IMR-90 (cell line): ENCODE results near the gene TXNDC5. TPM values are rescaled to one million over a fixed set of nuclear protein-coding genes. Genes with fewer than 3 reads are reported as not detected.

ENCODE experiments used
- ATAC-seq: fragments of 200-7000 bp; cut with Tn5 transposase; 2 replicates; pipeline ENCODE4 v1.9.1; 2020; ENCODE audit warnings: low read depth, mild to moderate bottlenecking, moderate library complexity
- BruUV-seq: library from RNA; stranded (reverse); fragments of 400-500 nt; replicated peaks from 2 replicates; lab custom pipeline; 2021; lab: Mats Ljungman, UMichigan
- CTCF ChIA-PET: fragments of 300-600 bp; formaldehyde crosslinking; extraction: SDS; loops from one replicate; lab custom pipeline; 2021; ENCODE audit warnings: antibody characterized with exemption; lab: Yijun Ruan, JAX
- POLR2A ChIA-PET: fragments of 300-600 bp; sonication (Branson Sonifier 250); formaldehyde crosslinking; loops from one replicate; lab custom pipeline; 2022; ENCODE audit warnings: antibody characterized with exemption; ENCODE audit not compliant: unreplicated experiment; lab: Charles Lee
- DNase-seq: peaks from one replicate; pipeline ENCODE4 v3.0.0; 2013
- H2AFZ ChIP-seq: replicated peaks from 2 replicates; pipeline ENCODE3; 2013; ENCODE audit warnings: low read length, mild to moderate bottlenecking; ENCODE audit not compliant: poor library complexity
- H2AK5ac ChIP-seq: 2 replicates; pipeline ENCODE4 v1.6.1; 2013; ENCODE audit warnings: low read depth, low read length, inconsistent platforms
- H2AK9ac ChIP-seq: replicated peaks from 2 replicates; pipeline ENCODE3; 2013; ENCODE audit warnings: mild to moderate bottlenecking, low read depth, low read length, moderate library complexity; ENCODE audit not compliant: poor library complexity
- H2BK120ac ChIP-seq: 2 replicates; pipeline ENCODE4 v1.6.1; 2013; ENCODE audit warnings: low read depth, low read length, inconsistent platforms
- H2BK15ac ChIP-seq: 3 replicates; pipeline ENCODE4 v1.6.1; 2013; ENCODE audit warnings: low read depth, low read length, inconsistent platforms
- H2BK20ac ChIP-seq: 2 replicates; pipeline ENCODE4 v1.6.1; 2013; ENCODE audit warnings: low read depth, mild to moderate bottlenecking, inconsistent platforms, low read length, moderate library complexity
- H2BK5ac ChIP-seq: 2 replicates; pipeline ENCODE4 v1.6.1; 2013; ENCODE audit warnings: mild to moderate bottlenecking, low read depth, low read length, inconsistent platforms; ENCODE audit not compliant: poor library complexity, severe bottlenecking
- H3K14ac ChIP-seq: replicated peaks from 2 replicates; pipeline ENCODE4 v1.6.1; 2013; ENCODE audit warnings: low read depth, low read length, inconsistent platforms
- H3K18ac ChIP-seq: 2 replicates; pipeline ENCODE4 v1.6.1; 2013; ENCODE audit warnings: low read depth, low read length, control low read depth
- H3K23ac ChIP-seq: 2 replicates; pipeline ENCODE4 v1.6.1; 2013; ENCODE audit warnings: low read depth, low read length, inconsistent platforms
- H3K27ac ChIP-seq: 2 replicates; pipeline ENCODE4 v1.5.1; 2013; ENCODE audit warnings: mild to moderate bottlenecking, control low read depth, low read length; ENCODE audit not compliant: insufficient read depth
- H3K27me3 ChIP-seq: 2 replicates; pipeline ENCODE4 v1.6.1; 2013; ENCODE audit warnings: low read length; ENCODE audit not compliant: control insufficient read depth, insufficient read depth
- H3K36me3 ChIP-seq: 2 replicates; pipeline ENCODE4 v1.6.1; 2013; ENCODE audit warnings: low read length, mixed read lengths; ENCODE audit not compliant: control insufficient read depth, insufficient read depth
- H3K4ac ChIP-seq: 2 replicates; pipeline ENCODE4 v1.6.1; 2013; ENCODE audit warnings: low read depth, low read length, inconsistent platforms
- H3K4me1 ChIP-seq: 2 replicates; pipeline ENCODE4 v1.6.1; 2013; ENCODE audit warnings: low read length, mixed read lengths; ENCODE audit not compliant: control insufficient read depth, insufficient read depth
- H3K4me2 ChIP-seq: 2 replicates; pipeline ENCODE4 v1.6.1; 2013; ENCODE audit warnings: low read depth, mild to moderate bottlenecking, control low read depth, low read length, moderate library complexity
- H3K4me3 ChIP-seq: 2 replicates; pipeline ENCODE4 v1.5.1; 2013; ENCODE audit warnings: low read depth, mild to moderate bottlenecking, control low read depth, low read length, moderate library complexity; ENCODE audit not compliant: insufficient read depth
- H3K56ac ChIP-seq: 2 replicates; pipeline ENCODE4 v1.6.1; 2013; ENCODE audit warnings: low read length, inconsistent platforms; ENCODE audit not compliant: insufficient read depth; ENCODE audit errors: extremely low read depth
- H3K79me1 ChIP-seq, 2 experiments: 2 replicates each; pipeline ENCODE4 v1.6.1; 2013; ENCODE audit warnings: low read length in 2 of 2, inconsistent platforms in 1 of 2, low read depth in 1 of 2
- H3K9ac ChIP-seq: 2 replicates; pipeline ENCODE4 v1.6.1; 2013; ENCODE audit warnings: low read depth, low read length, control low read depth
- H3K9me1 ChIP-seq: 2 replicates; pipeline ENCODE4 v1.6.1; 2013; ENCODE audit warnings: low read length, inconsistent platforms; ENCODE audit not compliant: insufficient read depth
- H3K9me3 ChIP-seq: 2 replicates; pipeline ENCODE4 v1.6.1; 2013; ENCODE audit warnings: low read length; ENCODE audit not compliant: control insufficient read depth, insufficient read depth
- H4K20me1 ChIP-seq: 2 replicates; pipeline ENCODE4 v1.6.1; 2013; ENCODE audit warnings: low read length, inconsistent platforms; ENCODE audit not compliant: insufficient read depth
- H4K5ac ChIP-seq: 2 replicates; pipeline ENCODE4 v1.6.1; 2013; ENCODE audit warnings: mild to moderate bottlenecking, low read depth, low read length, control low read depth
- H4K8ac ChIP-seq, 2 experiments: 2 replicates each; pipeline ENCODE4 v1.6.1; 2013; ENCODE audit warnings: low read depth in 2 of 2, low read length in 2 of 2, control low read depth in 1 of 2, inconsistent platforms in 1 of 2
- H4K91ac ChIP-seq: 2 replicates; pipeline ENCODE4 v1.6.1; 2013; ENCODE audit warnings: low read depth, low read length, inconsistent platforms; ENCODE audit not compliant: insufficient read depth
- CTCF ChIP-seq: conservative IDR thresholded peaks from 2 replicates; pipeline ENCODE4 v1.5.1; 2012; ENCODE audit warnings: mild to moderate bottlenecking, low read depth, low read length, improper control_type of control experiment
- ELK1 ChIP-seq: fragments of 150-350 bp; IDR thresholded peaks from 2 replicates; pipeline ENCODE4 v1.6.1; 2016; ENCODE audit warnings: low read depth, mild to moderate bottlenecking, low read length, moderate library complexity, borderline replicate concordance
- MAFK ChIP-seq: IDR thresholded peaks from 2 replicates; pipeline ENCODE4 v1.6.1; 2012; ENCODE audit warnings: low read depth, low read length, improper control_type of control experiment
- MXI1 ChIP-seq: IDR thresholded peaks from 2 replicates; pipeline ENCODE4 v1.6.1; 2012; ENCODE audit warnings: low read depth, mild to moderate bottlenecking, low read length, moderate library complexity, borderline replicate concordance
- POLR2A ChIP-seq: IDR thresholded peaks from 2 replicates; pipeline ENCODE4 v1.6.1; 2012; ENCODE audit warnings: mild to moderate bottlenecking, low read depth, low read length
- RAD21 ChIP-seq: IDR thresholded peaks from 2 replicates; pipeline ENCODE4 v1.6.1; 2012; ENCODE audit warnings: low read length, improper control_type of control experiment
- RCOR1 ChIP-seq: IDR thresholded peaks from 2 replicates; pipeline ENCODE4 v1.6.1; 2012; ENCODE audit warnings: mild to moderate bottlenecking, low read length, improper control_type of control experiment; ENCODE audit not compliant: insufficient replicate concordance
- RFX5 ChIP-seq: IDR thresholded peaks from 2 replicates; pipeline ENCODE4 v1.8.0; 2012; ENCODE audit warnings: low read depth, mild to moderate bottlenecking, low read length, moderate library complexity
- WGBS, 2 experiments: methylation state at CpG; one replicate each; pipeline versions ENCODE4 v1.1.5 to v1.1.7; 2013; ENCODE audit warnings: missing lambda C conversion rate in 2 of 2; ENCODE audit not compliant: insufficient read length in 1 of 2; ENCODE audit errors: extremely low coverage in 2 of 2; 5-methylcytosine and 5-hydroxymethylcytosine counted together
- dilution Hi-C: fragments of 300-500 bp; cut with HindIII; formaldehyde crosslinking; loops from one replicate; pipeline ENCODE4 v1.14.3; 2018; ENCODE audit warnings: low sequenced_read_pairs; ENCODE audit not compliant: unreplicated experiment
- in situ Hi-C: fragments of 300-500 bp; cut with MboI; formaldehyde crosslinking; loops from 3 replicates; pipeline ENCODE4 v1.14.3; 2019; ENCODE audit warnings: low sequenced_read_pairs, inconsistent platforms, mixed read lengths
- intact Hi-C: fragments of 100-400 bp; cut with micrococcal nuclease; formaldehyde crosslinking; loops from 2 replicates; pipeline ENCODE4 v1.10.0; 2022
- polyA plus RNA-seq, 3 experiments: library from polyadenylated mRNA; depleted of rRNA; stranded (reverse); fragments of >200 nt; gene quantifications; 2 replicates each; pipeline ENCODE4 v1.2.3, GENCODE V29; 2012; ENCODE audit warnings: low replicate concordance in 1 of 3
- total RNA-seq: library from RNA; depleted of rRNA; stranded (reverse); fragments of >200 nt; gene quantifications from 2 replicates; pipeline ENCODE4 v1.2.3, GENCODE V29; 2012

The TXNDC5 gene
- total and polyA plus RNA-seq, 2 of the 4 experiments (the other 2 are of a cell fraction) = 274 to 439 TPM

DNA sequence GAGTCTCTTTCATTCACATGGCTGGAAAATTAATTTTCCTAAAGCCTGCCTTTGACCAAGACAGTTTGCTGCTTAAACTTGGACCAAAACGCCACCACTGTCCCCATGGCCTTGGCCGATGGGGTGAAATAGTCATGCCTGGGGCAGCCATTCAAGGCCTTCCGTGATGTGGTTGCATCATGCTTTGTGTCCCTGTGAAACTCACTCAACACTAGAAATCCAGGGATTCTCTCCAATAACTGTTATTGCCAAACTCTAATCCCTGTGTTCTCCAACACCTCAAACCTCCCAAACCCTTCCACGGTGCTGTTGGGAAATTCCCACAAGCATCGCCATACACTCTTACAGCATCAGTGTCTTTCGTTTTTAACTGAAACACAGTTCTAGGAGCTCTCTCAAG is 1.4 kb upstream of the TXNDC5 start:
- peaks cover 24% of the 10 kb centered on the region for H4K20me1 ChIP-seq
- no peak for ATAC-seq
- no peak overlapping the region for H3K56ac ChIP-seq
- H3K4me2 ChIP-seq = no peak overlapping the region
- no peak overlapping the region for H3K18ac ChIP-seq
- H4K8ac ChIP-seq = no peak overlapping the region
- H2AK9ac ChIP-seq = no peak overlapping the region
- TF ChIP-seq MXI1 (no peak), RAD21 (no peak), CTCF (no peak), RFX5 (no peak), RCOR1 (no peak), ELK1 (no peak), POLR2A (no peak), MAFK (no peak)
- no peak overlapping the region for H3K27ac ChIP-seq
- H3K9me1 ChIP-seq = peaks cover 7% of the 10 kb centered on the region
- H3K9ac ChIP-seq = no peak overlapping the region
- no peak overlapping the region for H4K5ac ChIP-seq
- WGBS, 2 experiments = 90% methylated on average over 3 of the region's 6 CpGs; no CpG with 5 or more reads in 1 of the 2 experiments
- H3K14ac ChIP-seq = no peak overlapping the region
- no peak for DNase-seq
- H3K9me3 ChIP-seq = no peaks in the 10 kb centered on the region
- H3K23ac ChIP-seq = no peak overlapping the region
- ChIA-PET CTCF (no interaction called here), POLR2A (no interaction called here)
- no peak overlapping the region for H2AFZ ChIP-seq
- no peak overlapping the region for H2BK5ac ChIP-seq
- intact Hi-C loops (loop anchor here (5.0 kb wide), 1 partner anchor 65 kb away; no protein-coding TSS in a partner anchor), dilution Hi-C loops (no loop called here), in situ Hi-C loops (no loop called here)
- H2BK15ac ChIP-seq = no peak overlapping the region
- no TSS peak for BruUV-seq
- H3K79me1 ChIP-seq = peaks cover 4 to 23% of the 10 kb centered on the region in 2 experiments; a peak in 3 of 4 replicates
- no peak overlapping the region for H3K4ac ChIP-seq
- no peak overlapping the region for H3K4me3 ChIP-seq
- peaks cover 29% of the 10 kb centered on the region for H3K27me3 ChIP-seq
- no peak overlapping the region for H4K91ac ChIP-seq
- peaks cover 6% of the 10 kb centered on the region; the same call in 1 of the 2 replicates for H3K4me1 ChIP-seq
- H2BK20ac ChIP-seq = no peak overlapping the region
- H3K36me3 ChIP-seq = peaks cover 6% of the 10 kb centered on the region
- no peak overlapping the region for H2BK120ac ChIP-seq
- no peak overlapping the region for H2AK5ac ChIP-seq
